H9 (cell line): ENCODE results near the gene ARHGEF6. TPM values are rescaled to one million over a fixed set of nuclear protein-coding genes. Genes with fewer than 3 reads are reported as not detected.
"Not testable (repeated sequence)": the region's sequence is repeated elsewhere in the genome, so short reads cannot be mapped to it uniquely, and the experiment has no call there.

ENCODE experiments used
- DNase-seq: peaks from one replicate; pipeline ENCODE4 v3.0.0-alpha.2; 2017
- H2AFZ ChIP-seq: one replicate; pipeline ENCODE4 v1.6.1; 2013; ENCODE audit warnings: mild to moderate bottlenecking, low read length, control low read depth, moderate library complexity
- H2AK5ac ChIP-seq: 2 replicates; pipeline ENCODE4 v1.6.1; 2013; ENCODE audit warnings: low read length, control low read depth, mixed read lengths; ENCODE audit not compliant: insufficient read length
- H2BK120ac ChIP-seq: one replicate; pipeline ENCODE4 v1.6.1; 2013; ENCODE audit warnings: low read depth, mild to moderate bottlenecking, low read length, control low read depth, inconsistent platforms; ENCODE audit not compliant: poor library complexity, severe bottlenecking
- H2BK12ac ChIP-seq: 2 replicates; pipeline ENCODE4 v1.6.1; 2013; ENCODE audit warnings: low read length, control low read depth, mixed read lengths, low read depth; ENCODE audit not compliant: insufficient read length
- H2BK15ac ChIP-seq: 2 replicates; pipeline ENCODE4 v1.6.1; 2013; ENCODE audit warnings: low read depth, low read length, control low read depth
- H2BK20ac ChIP-seq: one replicate; pipeline ENCODE4 v1.6.1; 2013; ENCODE audit warnings: low read depth, mild to moderate bottlenecking, low read length, control low read depth, inconsistent platforms; ENCODE audit not compliant: poor library complexity, severe bottlenecking
- H2BK5ac ChIP-seq: 2 replicates; pipeline ENCODE4 v1.6.1; 2013; ENCODE audit warnings: low read length, control low read depth, mixed read lengths; ENCODE audit not compliant: insufficient read length
- H3K14ac ChIP-seq: 2 replicates; pipeline ENCODE4 v1.6.1; 2013; ENCODE audit warnings: low read length, control low read depth; ENCODE audit not compliant: insufficient read depth
- H3K18ac ChIP-seq: 2 replicates; pipeline ENCODE4 v1.6.1; 2013; ENCODE audit warnings: low read depth, mild to moderate bottlenecking, mixed read lengths, low read length, control low read depth; ENCODE audit not compliant: insufficient read length
- H3K23ac ChIP-seq: 2 replicates; pipeline ENCODE4 v1.6.1; 2013; ENCODE audit warnings: low read length, control low read depth, mixed read lengths, low read depth; ENCODE audit not compliant: insufficient read length
- H3K23me2 ChIP-seq: 2 replicates; pipeline ENCODE4 v1.6.1; 2013; ENCODE audit warnings: low read depth, mild to moderate bottlenecking, mixed read lengths, low read length, control low read depth; ENCODE audit not compliant: insufficient read length, poor library complexity, severe bottlenecking
- H3K27ac ChIP-seq: 2 replicates; pipeline ENCODE4 v1.5.1; 2013; ENCODE audit warnings: low read length, control low read depth, mixed read lengths, low read depth; ENCODE audit not compliant: insufficient read length
- H3K27me3 ChIP-seq: 2 replicates; pipeline ENCODE4 v1.6.1; 2013; ENCODE audit warnings: low read length, control low read depth, inconsistent platforms; ENCODE audit not compliant: insufficient read depth
- H3K4ac ChIP-seq: 2 replicates; pipeline ENCODE4 v1.6.1; 2013; ENCODE audit warnings: low read depth, mild to moderate bottlenecking, control low read depth, inconsistent platforms, low read length, moderate library complexity
- H3K4me1 ChIP-seq: 2 replicates; pipeline ENCODE4 v1.6.1; 2013; ENCODE audit warnings: low read length, control low read depth, inconsistent platforms; ENCODE audit not compliant: insufficient read depth
- H3K4me2 ChIP-seq: 2 replicates; pipeline ENCODE4 v1.6.1; 2013; ENCODE audit warnings: low read length, control low read depth, mixed read lengths; ENCODE audit not compliant: insufficient read length, insufficient read depth
- H3K56ac ChIP-seq: 2 replicates; pipeline ENCODE4 v1.6.1; 2013; ENCODE audit warnings: low read depth, mild to moderate bottlenecking, mixed read lengths, low read length, control low read depth; ENCODE audit not compliant: insufficient read length
- H3K79me1 ChIP-seq: 2 replicates; pipeline ENCODE4 v1.6.1; 2013; ENCODE audit warnings: low read depth, mild to moderate bottlenecking, moderate library complexity, low read length, control low read depth, inconsistent platforms; ENCODE audit not compliant: insufficient read depth, poor library complexity, severe bottlenecking
- H3K79me2 ChIP-seq: 2 replicates; pipeline ENCODE4 v1.6.1; 2013; ENCODE audit warnings: low read length, control low read depth, inconsistent platforms; ENCODE audit not compliant: insufficient read depth
- H3K9ac ChIP-seq: 2 replicates; pipeline ENCODE4 v1.6.1; 2013; ENCODE audit warnings: low read length, control low read depth, mixed read lengths; ENCODE audit not compliant: insufficient read length; ENCODE audit errors: extremely low read depth
- H3K9me3 ChIP-seq: one replicate; pipeline ENCODE4 v1.6.1; 2013; ENCODE audit warnings: low read depth, low read length, inconsistent platforms; ENCODE audit not compliant: control insufficient read depth
- H3T11ph ChIP-seq: one replicate; pipeline ENCODE4 v1.6.1; 2013; ENCODE audit warnings: mild to moderate bottlenecking, low read length, control low read depth, inconsistent platforms
- H4K20me1 ChIP-seq: one replicate; pipeline ENCODE4 v1.6.1; 2013; ENCODE audit not compliant: control insufficient read depth, insufficient read length, insufficient read depth
- H4K5ac ChIP-seq: 2 replicates; pipeline ENCODE4 v1.6.1; 2013; ENCODE audit warnings: low read depth, mild to moderate bottlenecking, mixed read lengths, low read length, control low read depth; ENCODE audit not compliant: insufficient read length
- H4K8ac ChIP-seq: replicated peaks from 2 replicates; pipeline ENCODE4 v1.6.1; 2013; ENCODE audit warnings: low read length, control low read depth, mixed read lengths, low read depth; ENCODE audit not compliant: insufficient read length
- H4K91ac ChIP-seq: 2 replicates; pipeline ENCODE4 v1.6.1; 2013; ENCODE audit warnings: low read depth, mild to moderate bottlenecking, moderate library complexity, mixed read lengths, low read length, control low read depth; ENCODE audit not compliant: insufficient read length
- H3K27ac Mint-ChIP-seq, 3 experiments: 2 replicates in 2 of 3; 3 replicates in 1 of 3; pipeline ENCODE4 v1.8.0; 2020 to 2021; ENCODE audit warnings: mixed read lengths in 3 of 3, mild to moderate bottlenecking in 1 of 3, moderate library complexity in 1 of 3
- H3K27me3 Mint-ChIP-seq: 2 replicates; pipeline ENCODE4 v1.8.0; 2021; ENCODE audit warnings: low read depth, mild to moderate bottlenecking, moderate library complexity, mixed read lengths
- H3K36me3 Mint-ChIP-seq, 3 experiments: 2 replicates in 2 of 3; 3 replicates in 1 of 3; pipeline ENCODE4 v1.8.0; 2020 to 2021; ENCODE audit warnings: low read depth in 3 of 3, mixed read lengths in 3 of 3; ENCODE audit not compliant: insufficient read depth in 1 of 3
- H3K4me1 Mint-ChIP-seq, 2 experiments: 2 replicates each; pipeline ENCODE4 v1.8.0; 2020; ENCODE audit warnings: mixed read lengths in 2 of 2
- H3K4me3 Mint-ChIP-seq, 2 experiments: 2 replicates in 1 of 2; 3 replicates in 1 of 2; pipeline ENCODE4 v1.8.0; 2020 to 2021; ENCODE audit warnings: mild to moderate bottlenecking in 2 of 2, mixed read lengths in 2 of 2, moderate library complexity in 1 of 2
- H3K9me3 Mint-ChIP-seq, 2 experiments: 2 replicates in 1 of 2; 3 replicates in 1 of 2; pipeline ENCODE4 v1.8.0; 2020; ENCODE audit warnings: mild to moderate bottlenecking in 2 of 2, mixed read lengths in 2 of 2, moderate library complexity in 1 of 2
- WGBS: extraction: QIAGEN DNeasy Blood & Tissue Kit; methylation state at CpG from one replicate; pipeline ENCODE4 v1.1.7; 2013; ENCODE audit warnings: missing lambda C conversion rate, low lambda C conversion rate, mixed read lengths; ENCODE audit not compliant: insufficient read length; ENCODE audit errors: extremely low coverage; 5-methylcytosine and 5-hydroxymethylcytosine counted together
- total RNA-seq: library from RNA; stranded (reverse); gene quantifications from 2 replicates; pipeline ENCODE4 v1.2.1, GENCODE V29; 2021
- TF ChIP-seq, protein P1 (sequence below): fragments of 200-600 bp; sonication (generic); conservative IDR thresholded peaks from 3 replicates; pipeline ENCODE4 v1.8.0; 2021; ENCODE audit warnings: antibody characterized with exemption, mild to moderate bottlenecking

The ARHGEF6 gene
- total RNA-seq, 1 experiment from 2014 or later: 3.6 TPM

DNA sequence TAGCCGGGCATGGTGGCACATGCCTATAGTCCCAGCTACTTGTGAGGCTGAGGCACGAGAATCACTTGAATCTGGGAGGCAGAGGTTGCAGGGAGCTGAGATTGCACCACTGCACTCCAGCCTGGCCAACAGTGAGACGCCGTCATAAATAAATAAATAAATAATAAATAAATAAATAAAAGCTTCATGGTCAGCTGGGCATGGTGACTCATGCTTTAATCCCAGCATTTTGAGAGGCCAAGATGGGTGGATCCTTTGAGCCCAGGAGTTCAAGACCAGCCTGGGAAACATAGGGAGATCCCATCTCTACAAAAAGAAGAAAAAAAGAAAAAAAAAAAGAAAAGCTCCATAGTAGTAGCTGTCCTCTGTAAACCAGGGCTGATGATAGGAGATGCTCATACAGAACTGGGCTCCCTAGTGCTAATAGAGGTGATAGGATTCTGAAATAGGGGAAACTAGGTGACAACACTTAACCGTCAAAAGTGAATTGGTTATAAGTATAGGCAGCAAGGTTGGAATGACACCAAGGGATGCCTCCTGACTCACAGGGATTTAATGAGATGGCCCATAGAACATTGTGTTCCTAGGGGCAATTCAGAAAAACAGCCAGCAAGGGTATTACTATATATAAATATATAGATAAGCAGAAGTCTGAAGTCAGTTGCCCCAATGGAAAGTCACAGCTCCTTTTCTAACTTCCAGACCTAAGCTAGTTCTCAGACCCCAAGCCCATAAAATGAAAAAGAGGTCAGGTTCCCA is 41.8 kb upstream of the ARHGEF6 start:
- no peak overlapping the region for H3K9ac ChIP-seq
- no peaks in the 10 kb centered on the region for H4K20me1 ChIP-seq
- no peak overlapping the region for H3K27ac Mint-ChIP-seq
- no peak overlapping the region for H3K18ac ChIP-seq
- no peak overlapping the region for H3K4me2 ChIP-seq
- no peak overlapping the region for H3K56ac ChIP-seq
- peaks cover 61 to 62% of the 10 kb centered on the region in 2 experiments for H3K9me3 Mint-ChIP-seq
- no peak overlapping the region for H2AFZ ChIP-seq
- H3K4me1 Mint-ChIP-seq: 0 out of 4 replicates have a peak, but pooled peaks cover 0 to 2% of the 10 kb centered on the region in 2 experiments
- no peak overlapping the region for H3T11ph ChIP-seq
- H2BK15ac ChIP-seq: no peak overlapping the region
- no peak overlapping the region for H3K14ac ChIP-seq
- peaks cover 43% of the 10 kb centered on the region for H3K9me3 ChIP-seq
- H2BK5ac ChIP-seq: no peak overlapping the region
- WGBS: no CpG with 5 or more reads among the region's 5 CpGs
- H4K5ac ChIP-seq: no peak overlapping the region
- no peak overlapping the region for H4K8ac ChIP-seq
- H3K36me3 Mint-ChIP-seq: peaks cover 0 to 12% (median 5%) of the 10 kb centered on the region in 3 experiments; a peak in 5 of 7 replicates
- H3K4ac ChIP-seq: no peak overlapping the region
- no peak overlapping the region for H4K91ac ChIP-seq
- no peak overlapping the region for H2BK20ac ChIP-seq
- H3K27me3 Mint-ChIP-seq: no peaks in the 10 kb centered on the region; the same call in 1 of the 2 replicates
- no peak for DNase-seq
- H2BK120ac ChIP-seq: no peak overlapping the region
- H3K23me2 ChIP-seq: no peaks in the 10 kb centered on the region
- no peak overlapping the region for H2BK12ac ChIP-seq
- H3K4me3 Mint-ChIP-seq: no peak overlapping the region
- H3K27me3 ChIP-seq: no peaks in the 10 kb centered on the region
- no peaks in the 10 kb centered on the region for H3K79me2 ChIP-seq
- H3K4me1 ChIP-seq: no peaks in the 10 kb centered on the region
- no peaks in the 10 kb centered on the region for H3K79me1 ChIP-seq
- no peak overlapping the region for H3K23ac ChIP-seq
- TF ChIP-seq, protein P1, sequence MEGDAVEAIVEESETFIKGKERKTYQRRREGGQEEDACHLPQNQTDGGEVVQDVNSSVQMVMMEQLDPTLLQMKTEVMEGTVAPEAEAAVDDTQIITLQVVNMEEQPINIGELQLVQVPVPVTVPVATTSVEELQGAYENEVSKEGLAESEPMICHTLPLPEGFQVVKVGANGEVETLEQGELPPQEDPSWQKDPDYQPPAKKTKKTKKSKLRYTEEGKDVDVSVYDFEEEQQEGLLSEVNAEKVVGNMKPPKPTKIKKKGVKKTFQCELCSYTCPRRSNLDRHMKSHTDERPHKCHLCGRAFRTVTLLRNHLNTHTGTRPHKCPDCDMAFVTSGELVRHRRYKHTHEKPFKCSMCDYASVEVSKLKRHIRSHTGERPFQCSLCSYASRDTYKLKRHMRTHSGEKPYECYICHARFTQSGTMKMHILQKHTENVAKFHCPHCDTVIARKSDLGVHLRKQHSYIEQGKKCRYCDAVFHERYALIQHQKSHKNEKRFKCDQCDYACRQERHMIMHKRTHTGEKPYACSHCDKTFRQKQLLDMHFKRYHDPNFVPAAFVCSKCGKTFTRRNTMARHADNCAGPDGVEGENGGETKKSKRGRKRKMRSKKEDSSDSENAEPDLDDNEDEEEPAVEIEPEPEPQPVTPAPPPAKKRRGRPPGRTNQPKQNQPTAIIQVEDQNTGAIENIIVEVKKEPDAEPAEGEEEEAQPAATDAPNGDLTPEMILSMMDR: no peak
- no peak overlapping the region for H3K27ac ChIP-seq
- H2AK5ac ChIP-seq: no peak overlapping the region

DNA sequence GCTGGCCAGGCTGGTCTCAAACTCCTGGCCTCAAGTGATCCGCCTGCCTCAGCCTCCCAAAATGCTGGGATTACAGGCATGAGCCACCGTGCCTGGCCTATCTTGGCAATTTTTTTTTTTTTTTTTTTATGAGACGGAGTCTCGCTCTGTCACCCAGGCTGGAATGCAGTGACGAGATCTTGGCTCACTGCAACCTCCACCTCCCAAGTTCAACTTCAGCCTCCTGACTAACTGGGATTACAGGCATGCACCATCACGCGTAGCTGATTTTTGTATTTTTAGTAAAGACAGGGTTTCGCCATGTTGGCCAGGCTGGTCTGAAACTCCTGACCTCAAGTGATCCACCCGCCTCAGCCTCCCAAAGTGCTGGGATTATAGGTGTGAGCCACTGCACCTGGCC is 39.0 kb upstream of the ARHGEF6 start:
- H3K79me1 ChIP-seq, H3K14ac ChIP-seq, H3K23me2 ChIP-seq, H2AFZ ChIP-seq, H3K4me1 ChIP-seq, H3K18ac ChIP-seq, H2BK120ac ChIP-seq, H3K56ac ChIP-seq, H3K27ac ChIP-seq, DNase-seq, H3K9ac ChIP-seq, H4K20me1 ChIP-seq, H3K4me2 ChIP-seq, H2BK5ac ChIP-seq, H3K27ac Mint-ChIP-seq, H3K4ac ChIP-seq, H2BK20ac ChIP-seq, H3K23ac ChIP-seq, H4K8ac ChIP-seq, H2AK5ac ChIP-seq, H3T11ph ChIP-seq, H3K4me1 Mint-ChIP-seq, H3K27me3 Mint-ChIP-seq, H2BK15ac ChIP-seq, H4K91ac ChIP-seq, H4K5ac ChIP-seq, H2BK12ac ChIP-seq, H3K4me3 Mint-ChIP-seq, H3K27me3 ChIP-seq, H3K79me2 ChIP-seq: not testable (repeated sequence)
- peaks cover 0 to 12% (median 2%) of the 10 kb centered on the region in 3 experiments; a peak in 5 of 7 replicates for H3K36me3 Mint-ChIP-seq
- peaks cover 37% of the 10 kb centered on the region for H3K9me3 ChIP-seq
- WGBS: no CpG with 5 or more reads among the region's 9 CpGs
- peaks cover 50 to 63% of the 10 kb centered on the region in 2 experiments for H3K9me3 Mint-ChIP-seq
